NCI-H2081 (cell line): ENCODE measurements around the gene TMEM108.

ENCODE experiments used
- DNase-seq, 2 experiments: peaks; one replicate each; lab custom pipeline; 2025; lab: John Stamatoyannopoulos, UW

TMEM108 gene

GRCh38 chr3:133054586-133054985 lies 16.4 kb downstream of the TMEM108 start:
- DNase-seq: no peak

- peak in 1 of 2 experiments; percentile 38 for DNase-seq
These were observed 17.1 kb downstream of the TMEM108 start for GRCh38 chr3:133055339-133055738.

GRCh38 chr3:133058243-133058642 lies 20.1 kb downstream of the TMEM108 start:
- no peak for DNase-seq

GRCh38 chr3:133058831-133059230 lies 20.6 kb downstream of the TMEM108 start:
- no peak for DNase-seq

GRCh38 chr3:133065193-133065961 lies 27.2 kb downstream of the TMEM108 start:
- no peak for DNase-seq

- no peak for DNase-seq
These were observed 27.8 kb downstream of the TMEM108 start for GRCh38 chr3:133066026-133066425.

GRCh38 chr3:133069556-133070286 lies 31.5 kb downstream of the TMEM108 start:
- DNase-seq: no peak

GRCh38 chr3:133074977-133075376 lies 36.8 kb downstream of the TMEM108 start:
- DNase-seq: no peak

- DNase-seq: no peak
These were observed 39.5 kb downstream of the TMEM108 start for GRCh38 chr3:133077688-133078087.

- DNase-seq: no peak
These were observed 41.4 kb downstream of the TMEM108 start for GRCh38 chr3:133079621-133080020.

GRCh38 chr3:133081016-133081415 lies 42.8 kb downstream of the TMEM108 start:
- DNase-seq: no peak

- no peak for DNase-seq
These were observed 45.2 kb downstream of the TMEM108 start for GRCh38 chr3:133083395-133083794.

- DNase-seq: no peak
These were observed 51.8 kb downstream of the TMEM108 start for GRCh38 chr3:133089906-133090485.

GRCh38 chr3:133092681-133093080 lies 54.5 kb downstream of the TMEM108 start:
- DNase-seq: no peak

GRCh38 chr3:133093366-133093765 lies 55.2 kb downstream of the TMEM108 start:
- no peak for DNase-seq

- DNase-seq: peak; percentile 69 to 93
These were observed 58.9 kb downstream of the TMEM108 start for GRCh38 chr3:133096900-133097613.

GRCh38 chr3:133103706-133104105 lies 65.5 kb downstream of the TMEM108 start:
- DNase-seq: no peak

- DNase-seq: no peak
These were observed 68.0 kb downstream of the TMEM108 start for GRCh38 chr3:133106169-133106568.

- no peak for DNase-seq
These were observed 74.5 kb downstream of the TMEM108 start for GRCh38 chr3:133112666-133113065.

- DNase-seq: no peak
These were observed 75.3 kb downstream of the TMEM108 start for GRCh38 chr3:133113526-133113925.

- DNase-seq: no peak
These were observed 75.9 kb downstream of the TMEM108 start for GRCh38 chr3:133113927-133114597.

- no peak for DNase-seq
These were observed 77.0 kb downstream of the TMEM108 start for GRCh38 chr3:133115176-133115575.
